Left ventricle myocardium inferior (tissue), 1 donor: ENCODE measurements around the gene EIPR1. TPM values are rescaled to one million over a fixed set of nuclear protein-coding genes. Genes with fewer than 3 reads are reported as not detected.
A peak's percentile ranks its signal among the peaks of the same experiment; 100 is the strongest.

Experiments used
- DNase-seq: peaks from one replicate; pipeline ENCODE4 v3.0.0-alpha.2; 2020
- H3K27ac ChIP-seq: fragments of 200-600 bp; replicated peaks from 2 replicates; pipeline ENCODE4 v1.8.0; 2021
- H3K27me3 ChIP-seq: fragments of 200-600 bp; 2 replicates; pipeline ENCODE4 v1.8.0; 2021; ENCODE audit warnings: low read depth
- H3K36me3 ChIP-seq: fragments of 200-600 bp; 2 replicates; pipeline ENCODE4 v1.8.0; 2021
- H3K4me1 ChIP-seq: fragments of 200-600 bp; 2 replicates; pipeline ENCODE4 v1.8.0; 2021
- H3K4me3 ChIP-seq: fragments of 200-600 bp; 2 replicates; pipeline ENCODE4 v1.8.0; 2021; ENCODE audit warnings: mild to moderate bottlenecking, moderate library complexity
- H3K9me3 ChIP-seq: fragments of 200-600 bp; replicated peaks from 2 replicates; pipeline ENCODE4 v1.8.0; 2021
- CTCF ChIP-seq: fragments of 200-600 bp; IDR thresholded peaks from 2 replicates; pipeline ENCODE4 v1.8.0; 2021; ENCODE audit warnings: antibody characterized with exemption, mild to moderate bottlenecking, borderline replicate concordance
- intact Hi-C: fragments of 100-400 bp; cut with micrococcal nuclease; formaldehyde crosslinking; loops from one replicate; pipeline ENCODE4 v1.11.0; 2022
- long read RNA-seq: library from polyadenylated mRNA; unstranded; transcript quantifications from one replicate; pipeline ENCODE4 v2.0.0, GENCODE V29; 2021
- total RNA-seq: library from RNA; stranded (reverse); fragmentation: NEBNext Ultra II Directional; extraction: Animal tissue kit (Norgen Biotek cat#: 25700); gene quantifications from one replicate; pipeline ENCODE4 v1.2.1, GENCODE V29; 2021
- donor health status: DM: no; HTN: yes; CAD: no; lungs with severe emphysema.

The EIPR1 gene
- total RNA-seq = 12.2 TPM
- long read RNA-seq, transcript EIPR1-201 (9 exons, 1,766 nt) = major isoform, 25 of 30 reads
- long read RNA-seq, partial matches to known transcripts = 0 of 30 reads
- long read RNA-seq, other reads (novel, unspliced or antisense) = 5 of 30 reads

DNA sequence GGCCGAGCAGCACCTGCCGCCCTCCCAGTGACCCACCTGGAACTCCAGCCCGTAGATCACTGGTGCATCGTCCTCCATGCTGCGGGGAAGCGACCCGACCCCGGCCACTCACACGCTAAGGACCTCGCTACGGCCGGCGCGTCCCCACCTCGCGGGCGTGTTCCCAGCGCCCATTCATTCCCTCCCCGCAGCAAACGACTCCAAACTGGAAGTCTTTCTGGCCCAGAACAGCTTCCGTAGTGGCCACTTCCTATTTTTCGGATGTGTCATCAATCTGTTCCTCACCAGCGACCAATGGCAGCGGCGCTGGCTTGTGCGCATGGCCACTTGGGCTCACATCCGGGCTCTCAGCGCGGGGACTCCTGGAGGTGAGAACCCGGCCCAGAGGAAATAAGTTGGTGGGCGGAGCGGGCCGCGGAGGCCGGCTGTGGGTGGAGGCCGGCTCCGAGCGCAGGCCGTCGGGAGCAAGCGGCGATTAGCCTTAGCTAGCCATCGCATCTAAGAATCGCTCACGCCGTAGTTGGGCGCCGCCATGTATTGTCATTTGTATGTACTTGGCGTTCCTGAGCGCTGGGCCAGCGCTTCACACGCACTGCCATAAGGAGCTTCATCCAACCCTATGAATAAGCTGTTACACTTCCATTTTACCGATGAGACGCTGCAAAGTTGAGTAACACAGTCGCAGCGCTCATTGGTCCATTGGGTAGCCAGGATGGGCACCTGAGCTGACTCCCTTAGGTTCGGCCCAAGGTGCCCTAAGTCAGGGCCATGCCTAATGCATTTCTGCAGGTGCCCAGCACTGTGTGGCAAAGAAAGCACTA lies at the start of gene EIPR1:
TSS of gene EIPR1 (minus strand) at position 207 of the 821 bp plus-strand sequence. CDS start at position 78, 129 bp downstream.
- intact Hi-C loops = no loop called here
- H3K27me3 ChIP-seq = no peaks in the 10 kb centered on the region
- H3K27ac ChIP-seq = peak within 1 kb of the TSS; percentile 97
- peaks cover 55% of the 10 kb centered on the region for H3K4me1 ChIP-seq
- H3K36me3 ChIP-seq = peaks cover 14% of the 10 kb centered on the region
- TF ChIP-seq CTCF = peak; percentile 46
- H3K4me3 ChIP-seq = peak within 1 kb of the TSS; percentile 97
- no peaks in the 10 kb centered on the region for H3K9me3 ChIP-seq
- DNase-seq = peak; percentile 99

DNA sequence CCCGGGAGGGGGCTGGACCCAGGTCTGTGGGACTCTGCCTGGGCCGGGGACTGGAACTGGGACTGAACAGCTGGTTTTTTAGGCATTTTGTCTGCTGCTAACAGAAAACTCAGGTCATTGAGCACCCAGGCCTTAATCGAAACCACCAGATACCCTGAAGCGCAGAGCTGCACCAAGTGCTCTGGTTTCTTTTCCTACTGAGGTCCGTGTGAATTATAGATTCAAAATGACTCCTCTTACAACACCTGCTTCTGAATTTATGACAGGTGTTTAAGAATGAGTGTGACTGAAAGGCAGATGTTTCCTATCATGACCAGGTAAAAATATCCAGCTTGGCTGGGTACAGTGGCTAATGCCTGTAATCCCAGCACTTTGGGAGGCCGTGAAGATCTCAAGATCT lies 49.7 kb upstream of the EIPR1 start:
- H3K27me3 ChIP-seq = no peaks in the 10 kb centered on the region
- H3K4me3 ChIP-seq = no peak overlapping the region
- DNase-seq = no peak
- no peaks in the 10 kb centered on the region for H3K9me3 ChIP-seq
- H3K36me3 ChIP-seq = peaks cover 56% of the 10 kb centered on the region
- H3K4me1 ChIP-seq = peaks cover 9% of the 10 kb centered on the region
- intact Hi-C loops = no loop called here
- TF ChIP-seq CTCF = no peak
- H3K27ac ChIP-seq = no peak overlapping the region

- Histone ChIP-seq H3K27me3 (no peaks in the 10 kb centered on the region), H3K4me3 (no peak overlapping the region), H3K4me1 (peaks cover 11% of the 10 kb centered on the region), H3K36me3 (peaks cover 63% of the 10 kb centered on the region), H3K27ac (no peak overlapping the region), H3K9me3 (no peaks in the 10 kb centered on the region)
- DNase-seq = no peak
- no peak for TF ChIP-seq CTCF
- intact Hi-C loops = no loop called here
Measured at GRCh38 chr2:3426615-3427014, 49.0 kb upstream of the EIPR1 start.

DNA sequence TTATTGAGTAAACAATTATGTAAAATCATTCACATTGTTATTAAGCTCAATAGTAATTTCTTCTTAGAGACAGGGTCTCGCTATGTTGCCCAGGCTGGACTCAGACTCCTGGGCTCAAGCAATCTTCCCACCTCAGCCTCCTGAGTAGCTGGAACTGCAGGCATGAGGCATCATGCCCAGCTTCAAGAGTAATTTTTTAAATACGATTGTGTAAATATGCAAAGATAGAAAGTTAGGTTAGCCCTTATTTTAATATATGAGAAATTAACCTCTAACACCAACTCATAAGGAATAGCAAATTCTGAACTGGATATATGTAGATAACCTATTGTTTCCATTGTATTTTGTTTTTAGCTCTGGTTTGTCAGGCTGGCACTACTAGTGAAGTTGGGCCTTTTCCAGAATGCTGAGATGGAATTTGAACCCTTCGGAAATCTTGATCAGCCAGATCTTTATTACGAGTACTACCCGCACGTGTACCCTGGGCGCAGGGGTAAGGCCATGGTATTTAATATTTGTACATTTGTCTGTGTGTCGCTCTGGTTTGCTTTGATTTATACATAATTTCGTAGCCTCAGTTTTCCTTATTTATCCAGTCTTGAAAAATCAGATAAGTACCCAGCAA lies 46.7 kb upstream of the EIPR1 start:
- H3K4me3 ChIP-seq = no peak overlapping the region
- DNase-seq = no peak
- no peaks in the 10 kb centered on the region for H3K27me3 ChIP-seq
- H3K4me1 ChIP-seq = peaks cover 22% of the 10 kb centered on the region
- peaks cover 53% of the 10 kb centered on the region for H3K36me3 ChIP-seq
- no peak overlapping the region for H3K27ac ChIP-seq
- H3K9me3 ChIP-seq = no peaks in the 10 kb centered on the region
- intact Hi-C loops = no loop called here
- peak; percentile 32 for TF ChIP-seq CTCF

GRCh38 chr2:3423492-3424170 lies 46.0 kb upstream of the EIPR1 start:
- no peak overlapping the region for H3K27ac ChIP-seq
- no peak overlapping the region for H3K4me3 ChIP-seq
- intact Hi-C loops = no loop called here
- peaks cover 15% of the 10 kb centered on the region for H3K4me1 ChIP-seq
- TF ChIP-seq CTCF = peak; percentile 98
- no peaks in the 10 kb centered on the region for H3K9me3 ChIP-seq
- peak; percentile 65 for DNase-seq
- peaks cover 53% of the 10 kb centered on the region for H3K36me3 ChIP-seq
- no peaks in the 10 kb centered on the region for H3K27me3 ChIP-seq
